ENCODE measurements around the gene FHIT.

- TF ChIP-seq CTCF (IDR thresholded peaks at IDR 0.05) (no peak), POLR2A (IDR thresholded peaks at IDR 0.05) (no peak), POLR2AphosphoS5 (IDR thresholded peaks at IDR 0.05) (no peak)
Measured at GRCh38 chr3:60598671-60599070, 652.6 kb downstream of the FHIT start.
